NCI-H2107 (cell line): ENCODE results near the gene CTDSP2.

Experiments
- DNase-seq: peaks from one replicate; lab custom pipeline; 2025; lab: John Stamatoyannopoulos, UW

CTDSP2 gene

GRCh38 chr12:57815177-57816000 lies 31.1 kb downstream of the CTDSP2 start:
- peak; percentile 85 for DNase-seq

GRCh38 chr12:57813971-57814772 lies 32.4 kb downstream of the CTDSP2 start:
- no peak for DNase-seq

GRCh38 chr12:57813111-57813970 lies 33.2 kb downstream of the CTDSP2 start:
- no peak for DNase-seq

- DNase-seq: no peak
Observed at GRCh38 chr12:57811028-57811755, 35.3 kb downstream of the CTDSP2 start.

- DNase-seq: no peak
Observed at GRCh38 chr12:57810450-57810849, 36.1 kb downstream of the CTDSP2 start.

- DNase-seq: no peak
Observed at GRCh38 chr12:57809425-57809824, 37.1 kb downstream of the CTDSP2 start.

GRCh38 chr12:57808351-57808750 lies 38.2 kb downstream of the CTDSP2 start:
- no peak for DNase-seq

- DNase-seq: no peak
Observed at GRCh38 chr12:57807285-57807684, 39.2 kb downstream of the CTDSP2 start.

- DNase-seq: no peak
Observed at GRCh38 chr12:57806677-57807076, 39.9 kb downstream of the CTDSP2 start.

- DNase-seq: no peak
Observed at GRCh38 chr12:57803319-57803893, 43.1 kb downstream of the CTDSP2 start.

GRCh38 chr12:57802607-57803006 lies 43.9 kb downstream of the CTDSP2 start:
- no peak for DNase-seq

- DNase-seq: no peak
Observed at GRCh38 chr12:57800965-57801364, 45.6 kb downstream of the CTDSP2 start.

- no peak for DNase-seq
Observed at GRCh38 chr12:57797933-57798332, 48.6 kb downstream of the CTDSP2 start.

GRCh38 chr12:57796996-57797395 lies 49.5 kb downstream of the CTDSP2 start:
- DNase-seq: no peak

GRCh38 chr12:57795354-57795753 lies 51.2 kb downstream of the CTDSP2 start:
- no peak for DNase-seq

GRCh38 chr12:57793920-57794319 lies 52.6 kb downstream of the CTDSP2 start:
- DNase-seq: no peak

GRCh38 chr12:57783861-57784260 lies 62.7 kb downstream of the CTDSP2 start:
- DNase-seq: no peak

- no peak for DNase-seq
Observed at GRCh38 chr12:57783466-57783801, 63.1 kb downstream of the CTDSP2 start.

GRCh38 chr12:57782608-57783465 lies 63.7 kb downstream of the CTDSP2 start, which contains the start of gene TSFM:
Gene TSFM, plus strand, starts transcription at chr12:57782787. Its CDS starts 15 bp downstream, at chr12:57782802.
- peak; percentile 95 for DNase-seq

- no peak for DNase-seq
Observed at GRCh38 chr12:57782243-57782607, 64.3 kb downstream of the CTDSP2 start.
